Measurements from ENCODE around the gene SETD1A. TPM values are rescaled to one million over a fixed set of nuclear protein-coding genes. Genes with fewer than 3 reads are reported as not detected.

Gene SETD1A
- total RNA-seq, 1 experiment from 2014 or later: 33.2 TPM

DNA sequence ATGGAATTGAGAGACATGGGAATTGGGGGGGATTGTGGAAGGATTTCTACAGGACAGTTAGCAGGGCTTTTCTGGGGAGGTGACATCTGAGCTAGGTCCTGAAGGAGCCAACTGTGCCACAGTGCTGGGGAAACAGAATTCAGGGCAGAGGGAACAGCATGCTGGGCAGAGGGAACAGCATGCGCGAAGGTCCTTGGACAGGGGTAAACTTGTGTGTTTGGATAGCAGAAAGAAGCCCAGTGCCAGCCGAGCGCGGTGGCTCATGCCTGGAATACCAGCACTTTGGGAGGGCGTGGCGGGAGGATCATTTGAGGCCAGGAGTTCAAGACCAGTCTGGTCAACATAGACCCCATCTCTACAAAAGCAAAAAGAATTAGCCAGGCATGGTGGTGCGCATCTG is 49.0 kb downstream of the SETD1A start:
- no TSS peak for BruUV-seq (replicated peaks)
- intact Hi-C loops (cut with micrococcal nuclease; ENCODE audit: unreplicated experiment): no loop called here
- Histone ChIP-seq H3K79me2 (ENCODE audit: low read depth) (no peaks in the 10 kb centered on the region), H3K27me3 (ENCODE audit: insufficient read depth, low read depth) (peaks cover 9% of the 10 kb centered on the region; the same call in 1 of the 2 replicates), H4K20me1 (ENCODE audit: insufficient read depth) (no peaks in the 10 kb centered on the region), H3K27ac (no peak overlapping the region), H3K9me2 (ENCODE audit: insufficient read depth) (no peaks in the 10 kb centered on the region), H3K9me3 (ENCODE audit: insufficient read depth, low read depth) (no peaks in the 10 kb centered on the region), H3F3A (ENCODE audit: insufficient read depth, low read depth) (peaks cover 14% of the 10 kb centered on the region; the same call in 1 of the 2 replicates), H3K4me2 (no peak overlapping the region), H3K4me1 (replicated peaks; ENCODE audit: insufficient read depth) (peaks cover 10% of the 10 kb centered on the region), H3K36me3 (ENCODE audit: low read depth) (no peaks in the 10 kb centered on the region), H2AFZ (no peak overlapping the region), H3K4me3 (no peak overlapping the region)
- no peak for DNase-seq
- ChIA-PET CTCF (interaction anchor here (0.6 kb wide), 1 partner anchor 52 kb away, joined by 6 read pairs; no protein-coding TSS in a partner anchor), POLR2A (ENCODE audit: unreplicated experiment) (interaction anchor here (0.6 kb wide), 1 partner anchor 57 kb away, joined by 8 read pairs; no protein-coding TSS in a partner anchor)
- no peak for TF ChIP-seq EZH2 (IDR thresholded peaks at IDR 0.05; ENCODE audit: low read depth)
- TF ChIP-seq, protein P1, sequence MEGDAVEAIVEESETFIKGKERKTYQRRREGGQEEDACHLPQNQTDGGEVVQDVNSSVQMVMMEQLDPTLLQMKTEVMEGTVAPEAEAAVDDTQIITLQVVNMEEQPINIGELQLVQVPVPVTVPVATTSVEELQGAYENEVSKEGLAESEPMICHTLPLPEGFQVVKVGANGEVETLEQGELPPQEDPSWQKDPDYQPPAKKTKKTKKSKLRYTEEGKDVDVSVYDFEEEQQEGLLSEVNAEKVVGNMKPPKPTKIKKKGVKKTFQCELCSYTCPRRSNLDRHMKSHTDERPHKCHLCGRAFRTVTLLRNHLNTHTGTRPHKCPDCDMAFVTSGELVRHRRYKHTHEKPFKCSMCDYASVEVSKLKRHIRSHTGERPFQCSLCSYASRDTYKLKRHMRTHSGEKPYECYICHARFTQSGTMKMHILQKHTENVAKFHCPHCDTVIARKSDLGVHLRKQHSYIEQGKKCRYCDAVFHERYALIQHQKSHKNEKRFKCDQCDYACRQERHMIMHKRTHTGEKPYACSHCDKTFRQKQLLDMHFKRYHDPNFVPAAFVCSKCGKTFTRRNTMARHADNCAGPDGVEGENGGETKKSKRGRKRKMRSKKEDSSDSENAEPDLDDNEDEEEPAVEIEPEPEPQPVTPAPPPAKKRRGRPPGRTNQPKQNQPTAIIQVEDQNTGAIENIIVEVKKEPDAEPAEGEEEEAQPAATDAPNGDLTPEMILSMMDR (conservative IDR thresholded peaks at IDR 0.05): no peak

DNA sequence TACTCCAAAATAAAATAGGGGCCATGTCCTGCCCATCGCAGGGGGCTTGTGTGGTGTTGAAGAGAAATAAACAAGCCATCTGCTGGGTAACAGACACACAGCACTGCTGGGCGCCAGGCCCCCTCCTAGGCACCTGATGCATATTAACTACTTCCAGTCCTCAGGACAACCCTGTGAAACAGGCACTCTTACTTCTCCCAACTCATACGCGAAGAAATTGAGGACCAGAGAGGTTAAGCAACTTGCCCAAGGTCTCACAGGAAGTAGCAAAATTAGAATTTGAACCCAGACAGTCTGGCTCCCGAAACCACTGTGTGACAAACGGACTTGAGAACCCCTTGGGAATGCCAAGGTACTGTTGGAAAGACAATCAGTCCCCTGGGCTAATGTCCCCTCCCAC is 50.1 kb downstream of the SETD1A start:
- Histone ChIP-seq H2AFZ (no peak overlapping the region), H3K4me2 (no peak overlapping the region), H3K9me2 (ENCODE audit: insufficient read depth) (no peaks in the 10 kb centered on the region), H3K79me2 (ENCODE audit: low read depth) (no peaks in the 10 kb centered on the region), H3F3A (ENCODE audit: insufficient read depth, low read depth) (peaks cover 14% of the 10 kb centered on the region; the same call in 1 of the 2 replicates), H4K20me1 (ENCODE audit: insufficient read depth) (no peaks in the 10 kb centered on the region), H3K36me3 (ENCODE audit: low read depth) (no peaks in the 10 kb centered on the region), H3K4me3 (no peak overlapping the region), H3K27ac (no peak overlapping the region), H3K4me1 (replicated peaks; ENCODE audit: insufficient read depth) (peaks cover 10% of the 10 kb centered on the region), H3K9me3 (ENCODE audit: insufficient read depth, low read depth) (no peaks in the 10 kb centered on the region), H3K27me3 (ENCODE audit: insufficient read depth, low read depth) (peaks cover 13% of the 10 kb centered on the region; the same call in 1 of the 2 replicates)
- intact Hi-C loops (cut with micrococcal nuclease; ENCODE audit: unreplicated experiment): no loop called here
- no peak for DNase-seq
- BruUV-seq (replicated peaks): no TSS peak
- CTCF ChIA-PET: no interaction called here
- TF ChIP-seq, protein P1 (conservative IDR thresholded peaks at IDR 0.05): no peak
- TF ChIP-seq EZH2 (IDR thresholded peaks at IDR 0.05; ENCODE audit: low read depth): no peak
- POLR2A ChIA-PET (ENCODE audit: unreplicated experiment): interaction anchor here (0.6 kb wide), 1 partner anchor 106 kb away, joined by 6 read pairs; no protein-coding TSS in a partner anchor

DNA sequence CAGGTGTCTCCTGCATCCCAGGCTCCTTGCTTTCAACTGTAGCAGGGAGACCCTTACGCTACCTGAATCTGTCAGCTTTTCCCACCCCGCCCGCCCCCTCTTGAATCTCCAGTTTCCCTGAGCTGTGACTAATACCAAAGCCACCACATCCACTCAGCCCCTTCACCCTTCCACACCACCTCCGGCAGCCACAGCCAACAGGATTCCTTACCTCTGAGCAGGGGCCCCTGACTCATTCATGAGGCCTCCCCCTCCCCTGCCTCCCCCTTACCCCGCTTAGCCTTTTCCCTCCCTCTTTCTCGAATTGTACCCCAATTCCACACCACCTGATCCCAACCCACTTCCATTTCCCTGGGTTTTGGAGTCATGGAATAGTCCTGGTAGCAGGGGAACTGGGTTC is 50.6 kb downstream of the SETD1A start:
- no peaks in the 10 kb centered on the region for H3K9me2 ChIP-seq (ENCODE audit: insufficient read depth)
- H3K9me3 ChIP-seq (ENCODE audit: insufficient read depth, low read depth): no peaks in the 10 kb centered on the region
- no peaks in the 10 kb centered on the region for H3K36me3 ChIP-seq (ENCODE audit: low read depth)
- no TSS peak for BruUV-seq (replicated peaks)
- H3K4me2 ChIP-seq: peak overlapping the region; percentile 41; the same call in 1 of the 2 replicates
- H4K20me1 ChIP-seq (ENCODE audit: insufficient read depth): no peaks in the 10 kb centered on the region
- DNase-seq: no peak
- intact Hi-C loops (cut with micrococcal nuclease; ENCODE audit: unreplicated experiment): no loop called here
- ChIA-PET CTCF (no interaction called here), POLR2A (ENCODE audit: unreplicated experiment) (interaction anchor here (0.6 kb wide), 1 partner anchor 106 kb away, joined by 6 read pairs; no protein-coding TSS in a partner anchor)
- peaks cover 14% of the 10 kb centered on the region; the same call in 1 of the 2 replicates for H3F3A ChIP-seq (ENCODE audit: insufficient read depth, low read depth)
- H3K4me3 ChIP-seq: no peak overlapping the region
- no peaks in the 10 kb centered on the region for H3K79me2 ChIP-seq (ENCODE audit: low read depth)
- H2AFZ ChIP-seq: no peak overlapping the region
- H3K27me3 ChIP-seq (ENCODE audit: insufficient read depth, low read depth): peaks cover 13% of the 10 kb centered on the region; the same call in 1 of the 2 replicates
- H3K4me1 ChIP-seq (replicated peaks; ENCODE audit: insufficient read depth): peaks cover 10% of the 10 kb centered on the region
- TF ChIP-seq, protein P1 (conservative IDR thresholded peaks at IDR 0.05): no peak
- TF ChIP-seq EZH2 (IDR thresholded peaks at IDR 0.05; ENCODE audit: low read depth): no peak
- no peak overlapping the region for H3K27ac ChIP-seq

Data from PC-9 (cell line).